Measurements from ENCODE around the gene DOC2B.

DOC2B gene

GRCh38 chr17:187130-187529 lies 5.7 kb upstream of the DOC2B start:
- in situ Hi-C loops (cut with MboI; ENCODE audit: low sequenced_read_pairs, unreplicated experiment): no loop called here
- TF ChIP-seq, protein P1, sequence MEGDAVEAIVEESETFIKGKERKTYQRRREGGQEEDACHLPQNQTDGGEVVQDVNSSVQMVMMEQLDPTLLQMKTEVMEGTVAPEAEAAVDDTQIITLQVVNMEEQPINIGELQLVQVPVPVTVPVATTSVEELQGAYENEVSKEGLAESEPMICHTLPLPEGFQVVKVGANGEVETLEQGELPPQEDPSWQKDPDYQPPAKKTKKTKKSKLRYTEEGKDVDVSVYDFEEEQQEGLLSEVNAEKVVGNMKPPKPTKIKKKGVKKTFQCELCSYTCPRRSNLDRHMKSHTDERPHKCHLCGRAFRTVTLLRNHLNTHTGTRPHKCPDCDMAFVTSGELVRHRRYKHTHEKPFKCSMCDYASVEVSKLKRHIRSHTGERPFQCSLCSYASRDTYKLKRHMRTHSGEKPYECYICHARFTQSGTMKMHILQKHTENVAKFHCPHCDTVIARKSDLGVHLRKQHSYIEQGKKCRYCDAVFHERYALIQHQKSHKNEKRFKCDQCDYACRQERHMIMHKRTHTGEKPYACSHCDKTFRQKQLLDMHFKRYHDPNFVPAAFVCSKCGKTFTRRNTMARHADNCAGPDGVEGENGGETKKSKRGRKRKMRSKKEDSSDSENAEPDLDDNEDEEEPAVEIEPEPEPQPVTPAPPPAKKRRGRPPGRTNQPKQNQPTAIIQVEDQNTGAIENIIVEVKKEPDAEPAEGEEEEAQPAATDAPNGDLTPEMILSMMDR (IDR thresholded peaks at IDR 0.05; ENCODE audit: borderline replicate concordance, control extremely low read depth, extremely low read depth, insufficient read depth, missing control alignments): no peak
- DNase-seq (ENCODE audit: low spot score): no peak

GRCh38 chr17:185445-186138 lies 4.1 kb upstream of the DOC2B start:
- in situ Hi-C loops (cut with MboI; ENCODE audit: low sequenced_read_pairs, unreplicated experiment): no loop called here
- TF ChIP-seq, protein P1 (IDR thresholded peaks at IDR 0.05; ENCODE audit: borderline replicate concordance, control extremely low read depth, extremely low read depth, insufficient read depth, missing control alignments): no peak

DNA sequence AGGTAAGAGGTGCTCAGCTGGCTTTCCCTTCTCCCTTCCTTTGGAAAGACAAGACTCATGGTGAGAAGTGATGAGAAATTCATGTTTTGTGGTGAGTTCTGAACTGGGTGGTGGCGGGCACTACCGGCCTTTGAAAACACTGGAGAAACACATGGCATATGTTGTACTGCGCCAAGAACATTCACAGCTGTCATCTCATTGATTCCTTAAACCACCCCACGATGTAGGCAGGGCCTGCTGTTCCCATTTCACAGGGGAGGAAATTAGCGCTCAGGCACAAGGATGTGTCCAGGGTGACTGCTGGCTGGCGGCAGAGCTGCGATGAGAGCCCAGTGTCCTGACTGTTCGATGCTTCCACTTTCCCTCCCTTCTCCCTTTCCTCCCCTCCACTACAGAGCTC lies 1.6 kb upstream of the DOC2B start:
- in situ Hi-C loops (cut with MboI; ENCODE audit: low sequenced_read_pairs, unreplicated experiment): no loop called here
- TF ChIP-seq, protein P1 (IDR thresholded peaks at IDR 0.05; ENCODE audit: borderline replicate concordance, control extremely low read depth, extremely low read depth, insufficient read depth, missing control alignments): no peak
- DNase-seq (ENCODE audit: low spot score): no peak

More at GRCh38 chr17:185445-186138, 4.1 kb upstream of the DOC2B start:
- DNase-seq (ENCODE audit: low spot score): no peak

- no peak for DNase-seq (ENCODE audit: low spot score)
- TF ChIP-seq, protein P1 (IDR thresholded peaks at IDR 0.05; ENCODE audit: borderline replicate concordance, control extremely low read depth, extremely low read depth, insufficient read depth, missing control alignments): no peak
- in situ Hi-C loops (cut with MboI; ENCODE audit: low sequenced_read_pairs, unreplicated experiment): no loop called here
Measured at GRCh38 chr17:182050-182751, 751 bp upstream of the DOC2B start.

- in situ Hi-C loops (cut with MboI; ENCODE audit: low sequenced_read_pairs, unreplicated experiment): no loop called here
- no peak for DNase-seq (ENCODE audit: low spot score)
- TF ChIP-seq, protein P1 (IDR thresholded peaks at IDR 0.05; ENCODE audit: borderline replicate concordance, control extremely low read depth, extremely low read depth, insufficient read depth, missing control alignments): no peak
Measured at GRCh38 chr17:180381-181244, 837 bp downstream of the DOC2B start.

- TF ChIP-seq, protein P1 (IDR thresholded peaks at IDR 0.05; ENCODE audit: borderline replicate concordance, control extremely low read depth, extremely low read depth, insufficient read depth, missing control alignments): no peak
- in situ Hi-C loops (cut with MboI; ENCODE audit: low sequenced_read_pairs, unreplicated experiment): no loop called here
- no peak for DNase-seq (ENCODE audit: low spot score)
Measured at GRCh38 chr17:179781-180380, 1.6 kb downstream of the DOC2B start.
